HG03378 (cell line): ENCODE measurements around the gene OLIG2.

ENCODE experiments used
- ATAC-seq: cut with Tn5 transposase; IDR thresholded peaks from one replicate; pipeline ENCODE4 v1.9.1; 2021; ENCODE audit warnings: mild to moderate bottlenecking, moderate library complexity; ENCODE audit not compliant: unreplicated experiment

OLIG2 gene

DNA sequence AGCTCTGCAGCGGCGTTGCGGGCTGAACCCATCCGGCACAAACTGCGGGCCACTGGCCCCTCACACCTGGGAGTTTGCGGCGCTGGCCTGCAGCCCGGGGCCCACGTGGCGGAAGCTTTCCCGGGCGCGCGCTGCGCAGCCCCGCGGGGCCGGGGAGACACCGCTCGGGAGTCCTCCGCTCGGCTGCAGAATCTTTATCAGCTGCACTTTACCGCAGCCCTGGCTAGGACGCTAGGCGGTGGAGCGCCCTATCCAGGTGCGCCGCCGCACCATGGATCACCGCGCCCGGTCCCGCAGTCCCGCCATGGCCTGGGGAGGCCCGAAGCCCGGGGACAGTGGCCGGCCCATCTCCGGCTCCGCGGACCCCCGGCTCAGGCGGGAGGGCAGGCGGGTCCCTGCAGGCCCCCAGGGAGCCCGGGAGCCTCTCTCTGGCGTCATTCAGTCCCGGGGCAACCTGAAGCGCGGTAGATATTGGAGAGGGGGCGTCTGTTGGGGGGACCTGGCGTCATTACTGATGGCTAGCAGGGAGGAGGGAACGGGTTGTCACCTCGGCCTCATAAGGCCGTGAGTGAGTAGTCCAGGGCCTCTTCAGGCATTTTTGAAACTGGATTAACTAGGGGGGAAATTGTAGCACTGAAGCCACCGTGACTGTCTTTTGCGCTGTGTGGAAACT is 5.7 kb upstream of the OLIG2 start:
- ATAC-seq: no peak

DNA sequence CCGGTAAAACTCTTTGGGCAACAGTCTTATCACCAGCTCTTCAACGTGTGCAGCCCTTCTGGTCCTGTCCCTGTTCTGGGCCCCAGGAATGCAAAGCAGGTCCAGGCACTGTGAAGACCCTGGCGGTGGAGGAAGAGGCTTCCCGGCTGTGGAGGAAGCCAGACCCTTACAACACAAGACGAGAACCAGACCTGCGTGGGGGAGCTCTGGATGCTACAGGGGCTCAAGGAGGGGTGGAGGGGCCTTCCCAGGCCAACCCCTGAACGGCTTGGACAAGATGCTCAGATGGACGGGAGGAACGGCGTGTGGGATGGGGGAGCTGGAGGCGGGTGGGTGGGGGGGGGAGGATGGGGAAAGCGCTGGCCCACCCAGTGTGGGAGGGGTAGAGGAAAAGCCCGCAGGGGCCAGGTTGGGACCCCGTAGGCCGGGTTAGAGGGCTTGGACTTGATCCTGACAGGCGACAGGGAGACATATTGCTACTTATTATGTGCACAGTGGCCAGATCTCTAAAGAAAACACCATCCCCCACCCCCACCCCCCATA is 5.1 kb upstream of the OLIG2 start:
- ATAC-seq: no peak

DNA sequence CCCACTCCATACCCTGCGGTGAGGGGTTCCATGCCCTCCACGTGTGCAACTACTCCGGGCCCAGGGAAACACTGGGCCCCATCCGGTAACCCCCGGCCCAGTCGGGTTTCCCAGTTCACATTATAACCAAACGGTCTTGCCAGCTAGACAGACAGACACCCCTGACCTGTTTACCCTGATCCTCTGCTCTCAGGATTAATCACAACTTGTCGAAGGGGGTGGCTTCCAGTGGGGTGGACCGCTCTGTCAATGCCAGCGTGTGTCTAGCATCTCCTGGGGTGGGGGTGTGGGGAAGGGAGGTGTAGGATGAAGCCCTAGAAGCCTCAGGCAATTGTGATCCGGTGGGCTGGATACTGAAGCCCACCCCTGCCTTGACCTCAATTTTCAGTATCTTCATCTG is 4.6 kb upstream of the OLIG2 start:
- no peak for ATAC-seq

DNA sequence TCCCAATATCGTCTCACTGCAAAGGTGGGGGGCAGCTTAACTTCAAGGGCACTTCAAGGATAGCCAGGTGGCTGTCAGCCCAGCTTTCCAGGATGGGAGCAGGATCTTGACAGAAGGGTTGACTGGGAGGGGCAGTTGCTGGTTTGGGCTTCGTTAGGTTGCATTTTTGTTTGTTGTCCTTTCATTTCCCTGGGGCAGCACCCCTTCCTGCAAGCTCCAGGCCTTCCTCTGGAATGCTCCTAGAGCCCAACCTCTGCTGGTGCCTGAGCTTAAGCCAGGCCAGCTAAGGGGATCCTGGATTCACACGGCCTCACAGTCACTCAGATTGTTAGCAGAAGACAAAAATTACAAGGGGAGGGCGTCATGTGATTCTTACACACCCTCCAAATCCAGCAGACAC is 4.1 kb upstream of the OLIG2 start:
- ATAC-seq: no peak

DNA sequence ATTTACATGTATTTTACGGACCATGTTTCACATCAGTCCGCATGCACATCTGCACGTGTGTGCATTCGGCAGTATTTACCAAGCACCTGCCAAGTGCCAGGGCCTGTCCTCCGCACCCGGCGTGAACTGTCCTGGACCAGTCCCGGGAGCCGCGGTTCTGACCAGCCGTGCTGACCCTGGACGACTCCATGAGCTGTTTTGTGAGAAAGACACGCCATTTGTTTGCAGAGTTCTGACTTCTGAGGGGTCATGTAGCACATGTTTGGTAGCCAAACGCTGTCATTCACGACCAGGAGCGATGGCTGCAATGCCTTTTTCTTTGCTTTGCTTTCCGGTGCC is 3.3 kb upstream of the OLIG2 start:
- ATAC-seq: no peak

DNA sequence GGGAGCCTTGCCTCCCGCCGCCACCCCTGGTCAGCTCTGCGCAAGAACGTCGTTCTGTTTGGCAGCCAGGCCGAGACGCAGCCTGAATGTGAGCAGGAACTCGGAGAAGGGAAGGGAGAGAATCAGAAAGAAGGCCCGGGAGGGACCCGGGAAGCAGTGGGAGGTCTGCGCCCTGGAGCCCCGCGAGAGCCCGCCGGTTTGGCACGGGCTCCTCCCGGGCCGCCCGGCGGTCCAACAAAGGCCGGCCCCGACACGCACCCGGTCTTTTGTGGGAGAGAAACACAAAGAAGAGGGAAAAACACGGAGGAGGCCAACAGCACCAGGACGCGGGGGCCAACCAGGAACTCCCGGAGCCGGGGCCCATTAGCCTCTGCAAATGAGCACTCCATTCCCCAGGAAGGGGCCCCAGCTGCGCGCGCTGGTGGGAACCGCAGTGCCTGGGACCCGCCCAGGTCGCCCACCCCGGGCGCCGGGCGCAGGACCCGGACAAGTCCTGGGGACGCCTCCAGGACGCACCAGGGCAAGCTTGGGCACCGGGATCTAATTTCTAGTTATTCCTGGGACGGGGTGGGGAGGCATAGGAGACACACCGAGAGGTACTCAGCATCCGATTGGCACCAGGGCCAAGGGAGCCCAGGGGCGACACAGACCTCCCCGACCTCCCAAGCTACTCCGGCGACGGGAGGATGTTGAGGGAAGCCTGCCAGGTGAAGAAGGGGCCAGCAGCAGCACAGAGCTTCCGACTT is 2.7 kb upstream of the OLIG2 start:
- no peak for ATAC-seq

DNA sequence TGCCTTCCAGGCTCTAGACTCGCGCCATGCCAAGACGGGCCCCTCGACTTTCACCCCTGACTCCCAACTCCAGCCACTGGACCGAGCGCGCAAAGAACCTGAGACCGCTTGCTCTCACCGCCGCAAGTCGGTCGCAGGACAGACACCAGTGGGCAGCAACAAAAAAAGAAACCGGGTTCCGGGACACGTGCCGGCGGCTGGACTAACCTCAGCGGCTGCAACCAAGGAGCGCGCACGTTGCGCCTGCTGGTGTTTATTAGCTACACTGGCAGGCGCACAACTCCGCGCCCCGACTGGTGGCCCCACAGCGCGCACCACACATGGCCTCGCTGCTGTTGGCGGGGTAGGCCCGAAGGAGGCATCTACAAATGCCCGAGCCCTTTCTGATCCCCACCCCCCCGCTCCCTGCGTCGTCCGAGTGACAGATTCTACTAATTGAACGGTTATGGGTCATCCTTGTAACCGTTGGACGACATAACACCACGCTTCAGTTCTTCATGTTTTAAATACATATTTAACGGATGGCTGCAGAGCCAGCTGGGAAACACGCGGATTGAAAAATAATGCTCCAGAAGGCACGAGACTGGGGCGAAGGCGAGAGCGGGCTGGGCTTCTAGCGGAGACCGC is 2.0 kb upstream of the OLIG2 start:
- ATAC-seq: no peak

DNA sequence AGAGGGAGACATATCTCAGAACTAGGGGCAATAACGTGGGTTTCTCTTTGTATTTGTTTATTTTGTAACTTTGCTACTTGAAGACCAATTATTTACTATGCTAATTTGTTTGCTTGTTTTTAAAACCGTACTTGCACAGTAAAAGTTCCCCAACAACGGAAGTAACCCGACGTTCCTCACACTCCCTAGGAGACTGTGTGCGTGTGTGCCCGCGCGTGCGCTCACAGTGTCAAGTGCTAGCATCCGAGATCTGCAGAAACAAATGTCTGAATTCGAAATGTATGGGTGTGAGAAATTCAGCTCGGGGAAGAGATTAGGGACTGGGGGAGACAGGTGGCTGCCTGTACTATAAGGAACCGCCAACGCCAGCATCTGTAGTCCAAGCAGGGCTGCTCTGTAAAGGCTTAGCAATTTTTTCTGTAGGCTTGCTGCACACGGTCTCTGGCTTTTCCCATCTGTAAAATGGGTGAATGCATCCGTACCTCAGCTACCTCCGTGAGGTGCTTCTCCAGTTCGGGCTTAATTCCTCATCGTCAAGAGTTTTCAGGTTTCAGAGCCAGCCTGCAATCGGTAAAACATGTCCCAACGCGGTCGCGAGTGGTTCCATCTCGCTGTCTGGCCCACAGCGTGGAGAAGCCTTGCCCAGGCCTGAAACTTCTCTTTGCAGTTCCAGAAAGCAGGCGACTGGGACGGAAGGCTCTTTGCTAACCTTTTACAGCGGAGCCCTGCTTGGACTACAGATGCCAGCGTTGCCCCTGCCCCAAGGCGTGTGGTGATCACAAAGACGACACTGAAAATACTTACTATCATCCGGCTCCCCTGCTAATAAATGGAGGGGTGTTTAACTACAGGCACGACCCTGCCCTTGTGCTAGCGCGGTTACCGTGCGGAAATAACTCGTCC is 1.3 kb upstream of the OLIG2 start:
- no peak for ATAC-seq

DNA sequence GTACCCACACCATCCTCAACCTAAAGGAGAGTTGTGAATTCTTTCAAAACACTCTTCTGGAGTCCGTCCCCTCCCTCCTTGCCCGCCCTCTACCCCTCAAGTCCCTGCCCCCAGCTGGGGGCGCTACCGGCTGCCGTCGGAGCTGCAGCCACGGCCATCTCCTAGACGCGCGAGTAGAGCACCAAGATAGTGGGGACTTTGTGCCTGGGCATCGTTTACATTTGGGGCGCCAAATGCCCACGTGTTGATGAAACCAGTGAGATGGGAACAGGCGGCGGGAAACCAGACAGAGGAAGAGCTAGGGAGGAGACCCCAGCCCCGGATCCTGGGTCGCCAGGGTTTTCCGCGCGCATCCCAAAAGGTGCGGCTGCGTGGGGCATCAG is 638 bp upstream of the OLIG2 start:
- no peak for ATAC-seq

DNA sequence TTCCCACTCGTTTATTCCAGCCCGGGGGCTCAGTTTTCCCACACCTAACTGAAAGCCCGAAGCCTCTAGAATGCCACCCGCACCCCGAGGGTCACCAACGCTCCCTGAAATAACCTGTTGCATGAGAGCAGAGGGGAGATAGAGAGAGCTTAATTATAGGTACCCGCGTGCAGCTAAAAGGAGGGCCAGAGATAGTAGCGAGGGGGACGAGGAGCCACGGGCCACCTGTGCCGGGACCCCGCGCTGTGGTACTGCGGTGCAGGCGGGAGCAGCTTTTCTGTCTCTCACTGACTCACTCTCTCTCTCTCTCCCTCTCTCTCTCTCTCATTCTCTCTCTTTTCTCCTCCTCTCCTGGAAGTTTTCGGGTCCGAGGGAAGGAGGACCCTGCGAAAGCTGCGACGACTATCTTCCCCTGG is 716 bp downstream of the OLIG2 start:
- no peak for ATAC-seq

DNA sequence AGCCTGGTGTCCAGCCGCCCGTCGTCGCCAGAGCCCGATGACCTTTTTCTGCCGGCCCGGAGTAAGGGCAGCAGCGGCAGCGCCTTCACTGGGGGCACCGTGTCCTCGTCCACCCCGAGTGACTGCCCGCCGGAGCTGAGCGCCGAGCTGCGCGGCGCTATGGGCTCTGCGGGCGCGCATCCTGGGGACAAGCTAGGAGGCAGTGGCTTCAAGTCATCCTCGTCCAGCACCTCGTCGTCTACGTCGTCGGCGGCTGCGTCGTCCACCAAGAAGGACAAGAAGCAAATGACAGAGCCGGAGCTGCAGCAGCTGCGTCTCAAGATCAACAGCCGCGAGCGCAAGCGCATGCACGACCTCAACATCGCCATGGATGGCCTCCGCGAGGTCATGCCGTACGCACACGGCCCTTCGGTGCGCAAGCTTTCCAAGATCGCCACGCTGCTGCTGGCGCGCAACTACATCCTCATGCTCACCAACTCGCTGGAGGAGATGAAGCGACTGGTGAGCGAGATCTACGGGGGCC is 1.2 kb downstream of the OLIG2 start:
- no peak for ATAC-seq

DNA sequence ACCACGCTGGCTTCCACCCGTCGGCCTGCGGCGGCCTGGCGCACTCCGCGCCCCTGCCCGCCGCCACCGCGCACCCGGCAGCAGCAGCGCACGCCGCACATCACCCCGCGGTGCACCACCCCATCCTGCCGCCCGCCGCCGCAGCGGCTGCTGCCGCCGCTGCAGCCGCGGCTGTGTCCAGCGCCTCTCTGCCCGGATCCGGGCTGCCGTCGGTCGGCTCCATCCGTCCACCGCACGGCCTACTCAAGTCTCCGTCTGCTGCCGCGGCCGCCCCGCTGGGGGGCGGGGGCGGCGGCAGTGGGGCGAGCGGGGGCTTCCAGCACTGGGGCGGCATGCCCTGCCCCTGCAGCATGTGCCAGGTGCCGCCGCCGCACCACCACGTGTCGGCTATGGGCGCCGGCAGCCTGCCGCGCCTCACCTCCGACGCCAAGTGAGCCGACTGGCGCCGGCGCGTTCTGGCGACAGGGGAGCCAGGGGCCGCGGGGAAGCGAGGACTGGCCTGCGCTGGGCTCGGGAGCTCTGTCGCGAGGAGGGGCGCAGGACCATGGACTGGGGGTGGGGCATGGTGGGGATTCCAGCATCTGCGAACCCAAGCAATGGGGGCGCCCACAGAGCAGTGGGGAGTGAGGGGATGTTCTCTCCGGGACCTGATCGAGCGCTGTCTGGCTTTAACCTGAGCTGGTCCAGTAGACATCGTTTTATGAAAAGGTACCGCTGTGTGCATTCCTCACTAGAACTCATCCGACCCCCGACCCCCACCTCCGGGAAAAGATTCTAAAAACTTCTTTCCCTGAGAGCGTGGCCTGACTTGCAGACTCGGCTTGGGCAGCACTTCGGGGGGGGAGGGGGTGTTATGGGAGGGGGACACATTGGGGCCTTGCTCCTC is 1.9 kb downstream of the OLIG2 start:
- no peak for ATAC-seq

DNA sequence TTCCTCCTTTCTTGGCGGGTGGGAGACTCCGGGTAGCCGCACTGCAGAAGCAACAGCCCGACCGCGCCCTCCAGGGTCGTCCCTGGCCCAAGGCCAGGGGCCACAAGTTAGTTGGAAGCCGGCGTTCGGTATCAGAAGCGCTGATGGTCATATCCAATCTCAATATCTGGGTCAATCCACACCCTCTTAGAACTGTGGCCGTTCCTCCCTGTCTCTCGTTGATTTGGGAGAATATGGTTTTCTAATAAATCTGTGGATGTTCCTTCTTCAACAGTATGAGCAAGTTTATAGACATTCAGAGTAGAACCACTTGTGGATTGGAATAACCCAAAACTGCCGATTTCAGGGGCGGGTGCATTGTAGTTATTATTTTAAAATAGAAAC is 2.5 kb downstream of the OLIG2 start:
- ATAC-seq: no peak

DNA sequence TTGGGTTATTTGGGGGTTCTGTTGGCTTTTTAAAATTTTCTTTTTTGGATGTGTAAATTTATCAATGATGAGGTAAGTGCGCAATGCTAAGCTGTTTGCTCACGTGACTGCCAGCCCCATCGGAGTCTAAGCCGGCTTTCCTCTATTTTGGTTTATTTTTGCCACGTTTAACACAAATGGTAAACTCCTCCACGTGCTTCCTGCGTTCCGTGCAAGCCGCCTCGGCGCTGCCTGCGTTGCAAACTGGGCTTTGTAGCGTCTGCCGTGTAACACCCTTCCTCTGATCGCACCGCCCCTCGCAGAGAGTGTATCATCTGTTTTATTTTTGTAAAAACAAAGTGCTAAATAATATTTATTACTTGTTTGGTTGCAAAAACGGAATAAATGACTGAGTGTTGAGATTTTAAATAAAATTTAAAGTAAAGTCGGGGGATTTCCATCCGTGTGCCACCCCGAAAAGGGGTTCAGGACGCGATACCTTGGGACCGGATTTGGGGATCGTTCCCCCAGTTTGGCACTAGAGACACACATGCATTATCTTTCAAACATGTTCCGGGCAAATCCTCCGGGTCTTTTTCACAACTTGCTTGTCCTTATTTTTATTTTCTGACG is 3.1 kb downstream of the OLIG2 start:
- no peak for ATAC-seq

DNA sequence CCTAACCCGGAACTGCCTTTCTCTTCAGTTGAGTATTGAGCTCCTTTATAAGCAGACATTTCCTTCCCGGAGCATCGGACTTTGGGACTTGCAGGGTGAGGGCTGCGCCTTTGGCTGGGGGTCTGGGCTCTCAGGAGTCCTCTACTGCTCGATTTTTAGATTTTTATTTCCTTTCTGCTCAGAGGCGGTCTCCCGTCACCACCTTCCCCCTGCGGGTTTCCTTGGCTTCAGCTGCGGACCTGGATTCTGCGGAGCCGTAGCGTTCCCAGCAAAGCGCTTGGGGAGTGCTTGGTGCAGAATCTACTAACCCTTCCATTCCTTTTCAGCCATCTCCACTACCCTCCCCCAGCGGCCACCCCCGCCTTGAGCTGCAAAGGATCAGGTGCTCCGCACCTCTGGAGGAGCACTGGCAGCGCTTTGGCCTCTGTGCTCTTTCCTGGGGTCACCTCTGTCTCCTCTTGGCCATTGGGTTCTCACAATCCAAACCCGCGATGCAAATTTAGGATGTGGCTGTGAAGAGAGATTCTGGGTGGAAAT is 3.7 kb downstream of the OLIG2 start:
- ATAC-seq: no peak

DNA sequence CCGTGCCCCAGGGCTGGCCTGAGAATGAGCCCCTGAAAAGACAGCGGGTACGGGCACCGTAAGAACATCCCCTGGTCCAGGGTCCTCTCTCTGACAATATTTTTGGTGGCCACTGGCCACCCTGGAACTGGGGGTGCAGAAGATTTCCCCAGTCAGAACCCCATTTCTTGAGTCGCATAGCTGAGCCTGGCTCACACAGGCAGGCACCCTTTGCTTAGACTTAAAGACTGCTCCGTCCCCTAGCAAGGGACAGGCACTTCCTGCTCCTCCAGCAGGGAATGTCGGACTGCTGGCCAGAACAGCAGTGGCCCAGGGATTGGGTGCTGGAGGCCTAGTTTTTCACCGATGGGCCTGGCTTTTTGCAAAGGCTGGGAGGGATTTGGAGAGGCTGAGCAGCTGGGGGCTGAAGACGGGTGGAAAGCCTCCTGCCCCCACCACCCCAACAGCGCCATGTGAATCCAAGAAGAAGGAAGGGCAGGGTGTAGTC is 4.3 kb downstream of the OLIG2 start:
- no peak for ATAC-seq

DNA sequence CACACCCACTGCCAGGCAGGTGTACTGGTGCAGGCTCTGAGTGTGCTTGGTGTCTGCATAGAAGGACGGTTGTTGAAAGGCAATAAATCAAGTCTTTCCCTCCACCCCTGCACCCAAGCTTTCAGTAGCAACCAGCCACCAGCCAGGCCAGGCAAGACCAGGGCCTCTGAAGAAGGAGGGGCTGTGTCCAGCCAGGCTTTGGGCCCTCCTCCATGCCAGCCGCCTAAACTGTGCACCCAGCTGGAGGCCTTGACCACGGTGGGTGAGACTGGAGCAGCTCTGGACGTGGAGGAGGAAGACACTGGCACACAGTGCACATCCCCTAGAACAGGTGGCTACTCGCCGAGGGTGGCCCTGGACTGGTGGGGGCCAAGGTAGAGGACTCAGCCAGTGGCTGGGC is 4.9 kb downstream of the OLIG2 start:
- no peak for ATAC-seq

DNA sequence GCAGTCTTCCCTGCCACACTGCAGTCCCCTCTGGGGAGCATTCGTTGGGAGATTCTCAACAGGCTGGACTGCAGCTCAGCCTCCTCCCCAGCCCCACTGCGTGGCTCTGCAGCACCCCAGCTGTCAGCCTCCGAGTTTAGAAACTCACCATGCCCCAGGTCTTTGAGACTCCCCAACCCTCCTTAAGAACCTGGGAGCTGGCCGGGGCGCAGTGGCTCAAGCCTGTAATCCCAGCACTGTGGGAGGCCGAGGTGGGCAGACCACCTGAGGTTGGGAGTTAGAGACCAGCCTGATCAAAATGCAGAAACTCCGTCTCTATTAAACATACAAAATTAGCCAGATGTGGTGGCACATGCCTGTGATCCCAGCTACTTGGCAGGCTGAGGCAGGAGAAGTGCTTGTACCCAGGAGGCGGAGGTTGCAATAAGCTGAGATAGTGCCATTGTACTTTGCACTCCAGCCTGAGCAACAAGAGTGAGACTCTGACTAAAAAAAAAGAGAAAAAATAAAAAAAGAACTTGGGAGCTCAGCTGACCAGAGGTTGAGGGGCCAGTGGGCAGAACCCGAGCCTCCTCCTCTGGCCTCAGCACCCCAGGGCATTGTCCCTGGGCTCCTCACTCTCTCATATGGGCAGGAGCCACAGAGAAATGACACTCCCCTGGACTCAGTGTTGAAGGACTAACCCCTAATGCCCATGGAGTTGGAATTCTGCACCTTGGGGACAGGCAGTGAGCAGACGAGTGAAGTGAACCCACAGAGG is 5.6 kb downstream of the OLIG2 start:
- ATAC-seq: no peak
